Measurements from ENCODE around the gene MITD1. TPM values are rescaled to one million over a fixed set of nuclear protein-coding genes. Genes with fewer than 3 reads are reported as not detected.

The MITD1 gene
- total and polyA plus RNA-seq, 2 of the 13 experiments (the other 11 are each of a cell fraction or from before 2014, with no cell fraction given), result 17.8 to 43.7 TPM

DNA sequence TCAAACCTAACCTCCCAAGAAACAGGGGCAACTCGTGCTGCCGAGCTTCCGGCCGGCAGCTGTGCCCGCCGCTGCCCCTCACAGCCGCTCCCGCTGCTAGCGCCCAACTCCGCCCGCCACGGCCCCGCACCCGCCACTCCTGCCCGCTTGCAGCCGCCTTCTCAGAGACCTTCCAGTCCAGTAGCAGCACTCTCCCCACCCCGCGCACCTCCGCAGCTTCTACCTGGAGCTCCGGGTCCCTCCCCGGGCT lies 40.1 kb downstream of the MITD1 start (continued):
- TF ChIP-seq, protein P1, sequence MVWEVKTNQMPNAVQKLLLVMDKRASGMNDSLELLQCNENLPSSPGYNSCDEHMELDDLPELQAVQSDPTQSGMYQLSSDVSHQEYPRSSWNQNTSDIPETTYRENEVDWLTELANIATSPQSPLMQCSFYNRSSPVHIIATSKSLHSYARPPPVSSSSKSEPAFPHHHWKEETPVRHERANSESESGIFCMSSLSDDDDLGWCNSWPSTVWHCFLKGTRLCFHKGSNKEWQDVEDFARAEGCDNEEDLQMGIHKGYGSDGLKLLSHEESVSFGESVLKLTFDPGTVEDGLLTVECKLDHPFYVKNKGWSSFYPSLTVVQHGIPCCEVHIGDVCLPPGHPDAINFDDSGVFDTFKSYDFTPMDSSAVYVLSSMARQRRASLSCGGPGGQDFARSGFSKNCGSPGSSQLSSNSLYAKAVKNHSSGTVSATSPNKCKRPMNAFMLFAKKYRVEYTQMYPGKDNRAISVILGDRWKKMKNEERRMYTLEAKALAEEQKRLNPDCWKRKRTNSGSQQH (CRISPR knock-in tag; IDR thresholded peaks at IDR 0.05; ENCODE audit: low read depth), result peak; percentile 45; the same call in 1 of the 2 replicates
- TF ChIP-seq, protein P2, sequence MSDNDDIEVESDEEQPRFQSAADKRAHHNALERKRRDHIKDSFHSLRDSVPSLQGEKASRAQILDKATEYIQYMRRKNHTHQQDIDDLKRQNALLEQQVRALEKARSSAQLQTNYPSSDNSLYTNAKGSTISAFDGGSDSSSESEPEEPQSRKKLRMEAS (IDR thresholded peaks at IDR 0.05), result no peak; the same call in 1 of the 2 replicates
- TF ChIP-seq, protein P3, sequence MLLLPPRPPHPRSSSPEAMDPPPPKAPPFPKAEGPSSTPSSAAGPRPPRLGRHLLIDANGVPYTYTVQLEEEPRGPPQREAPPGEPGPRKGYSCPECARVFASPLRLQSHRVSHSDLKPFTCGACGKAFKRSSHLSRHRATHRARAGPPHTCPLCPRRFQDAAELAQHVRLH (CRISPR knock-in tag; IDR thresholded peaks at IDR 0.05; ENCODE audit: borderline replicate concordance, low read depth), result no peak
- TF ChIP-seq, protein P4, sequence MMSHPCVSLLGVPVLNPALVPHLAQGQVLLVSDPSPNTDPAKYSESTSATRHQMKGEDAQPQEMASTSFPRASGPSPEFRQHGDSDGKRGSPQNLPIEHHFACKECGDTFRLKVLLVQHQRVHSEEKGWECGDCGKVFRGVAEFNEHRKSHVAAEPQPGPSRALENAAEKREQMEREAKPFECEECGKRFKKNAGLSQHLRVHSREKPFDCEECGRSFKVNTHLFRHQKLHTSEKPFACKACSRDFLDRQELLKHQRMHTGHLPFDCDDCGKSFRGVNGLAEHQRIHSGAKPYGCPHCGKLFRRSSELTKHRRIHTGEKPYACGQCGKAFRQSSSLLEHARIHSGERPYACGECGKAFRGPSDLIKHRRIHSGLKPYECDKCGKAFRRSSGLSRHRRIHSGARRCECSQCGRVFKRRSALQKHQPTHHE (CRISPR knock-in tag; IDR thresholded peaks at IDR 0.05; ENCODE audit: borderline replicate concordance), result 0 out of 2 replicates have a peak, but pooled peaks have one; percentile 54
- TF ChIP-seq MED8 (CRISPR knock-in tag; IDR thresholded peaks at IDR 0.05; ENCODE audit: insufficient replicate concordance) (no peak), KDM2A (CRISPR knock-in tag; IDR thresholded peaks at IDR 0.05; ENCODE audit: borderline replicate concordance, low read depth) (no peak), SAFB2 (CRISPR knock-in tag; IDR thresholded peaks at IDR 0.05; ENCODE audit: borderline replicate concordance, low read depth) (no peak; the same call in 1 of the 2 replicates), DNMT1 (CRISPR knock-in tag; IDR thresholded peaks at IDR 0.05) (no peak), SMAD1 (CRISPR knock-in tag; IDR thresholded peaks at IDR 0.05; ENCODE audit: borderline replicate concordance, low read depth) (no peak; the same call in 1 of the 2 replicates), NFRKB (IDR thresholded peaks at IDR 0.05) (no peak), ZNF569 (CRISPR knock-in tag; IDR thresholded peaks at IDR 0.05; ENCODE audit: borderline replicate concordance) (no peak), ZNF776 (CRISPR knock-in tag; IDR thresholded peaks at IDR 0.05) (peak; percentile 88), ZNF850 (CRISPR knock-in tag; conservative IDR thresholded peaks at IDR 0.05) (no peak), DR1 (CRISPR knock-in tag; IDR thresholded peaks at IDR 0.05) (no peak), NR2C2 (CRISPR knock-in tag; IDR thresholded peaks at IDR 0.05; ENCODE audit: borderline replicate concordance) (no peak)
- TF ChIP-seq, protein P5, sequence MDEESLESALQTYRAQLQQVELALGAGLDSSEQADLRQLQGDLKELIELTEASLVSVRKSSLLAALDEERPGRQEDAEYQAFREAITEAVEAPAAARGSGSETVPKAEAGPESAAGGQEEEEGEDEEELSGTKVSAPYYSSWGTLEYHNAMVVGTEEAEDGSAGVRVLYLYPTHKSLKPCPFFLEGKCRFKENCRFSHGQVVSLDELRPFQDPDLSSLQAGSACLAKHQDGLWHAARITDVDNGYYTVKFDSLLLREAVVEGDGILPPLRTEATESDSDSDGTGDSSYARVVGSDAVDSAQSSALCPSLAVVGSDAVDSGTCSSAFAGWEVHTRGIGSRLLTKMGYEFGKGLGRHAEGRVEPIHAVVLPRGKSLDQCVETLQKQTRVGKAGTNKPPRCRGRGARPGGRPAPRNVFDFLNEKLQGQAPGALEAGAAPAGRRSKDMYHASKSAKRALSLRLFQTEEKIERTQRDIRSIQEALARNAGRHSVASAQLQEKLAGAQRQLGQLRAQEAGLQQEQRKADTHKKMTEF (CRISPR knock-in tag; IDR thresholded peaks at IDR 0.05), result no peak
- TF ChIP-seq, protein P6, sequence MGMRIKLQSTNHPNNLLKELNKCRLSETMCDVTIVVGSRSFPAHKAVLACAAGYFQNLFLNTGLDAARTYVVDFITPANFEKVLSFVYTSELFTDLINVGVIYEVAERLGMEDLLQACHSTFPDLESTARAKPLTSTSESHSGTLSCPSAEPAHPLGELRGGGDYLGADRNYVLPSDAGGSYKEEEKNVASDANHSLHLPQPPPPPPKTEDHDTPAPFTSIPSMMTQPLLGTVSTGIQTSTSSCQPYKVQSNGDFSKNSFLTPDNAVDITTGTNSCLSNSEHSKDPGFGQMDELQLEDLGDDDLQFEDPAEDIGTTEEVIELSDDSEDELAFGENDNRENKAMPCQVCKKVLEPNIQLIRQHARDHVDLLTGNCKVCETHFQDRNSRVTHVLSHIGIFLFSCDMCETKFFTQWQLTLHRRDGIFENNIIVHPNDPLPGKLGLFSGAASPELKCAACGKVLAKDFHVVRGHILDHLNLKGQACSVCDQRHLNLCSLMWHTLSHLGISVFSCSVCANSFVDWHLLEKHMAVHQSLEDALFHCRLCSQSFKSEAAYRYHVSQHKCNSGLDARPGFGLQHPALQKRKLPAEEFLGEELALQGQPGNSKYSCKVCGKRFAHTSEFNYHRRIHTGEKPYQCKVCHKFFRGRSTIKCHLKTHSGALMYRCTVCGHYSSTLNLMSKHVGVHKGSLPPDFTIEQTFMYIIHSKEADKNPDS (CRISPR knock-in tag; IDR thresholded peaks at IDR 0.05), result no peak
- TF ChIP-seq, protein P7, sequence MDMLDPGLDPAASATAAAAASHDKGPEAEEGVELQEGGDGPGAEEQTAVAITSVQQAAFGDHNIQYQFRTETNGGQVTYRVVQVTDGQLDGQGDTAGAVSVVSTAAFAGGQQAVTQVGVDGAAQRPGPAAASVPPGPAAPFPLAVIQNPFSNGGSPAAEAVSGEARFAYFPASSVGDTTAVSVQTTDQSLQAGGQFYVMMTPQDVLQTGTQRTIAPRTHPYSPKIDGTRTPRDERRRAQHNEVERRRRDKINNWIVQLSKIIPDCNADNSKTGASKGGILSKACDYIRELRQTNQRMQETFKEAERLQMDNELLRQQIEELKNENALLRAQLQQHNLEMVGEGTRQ (IDR thresholded peaks at IDR 0.05; ENCODE audit: low read depth, low read length), result no peak
- TF ChIP-seq, protein P7 (CRISPR knock-in tag; IDR thresholded peaks at IDR 0.05; ENCODE audit: borderline replicate concordance), result no peak
- TF ChIP-seq, protein P8, sequence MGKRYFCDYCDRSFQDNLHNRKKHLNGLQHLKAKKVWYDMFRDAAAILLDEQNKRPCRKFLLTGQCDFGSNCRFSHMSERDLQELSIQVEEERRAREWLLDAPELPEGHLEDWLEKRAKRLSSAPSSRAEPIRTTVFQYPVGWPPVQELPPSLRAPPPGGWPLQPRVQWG (CRISPR knock-in tag; IDR thresholded peaks at IDR 0.05; ENCODE audit: borderline replicate concordance, low read depth), result no peak

Measured in HepG2 (cell line).